Activated CD4-positive, alpha-beta memory T cell treated with anti-CD3 and anti-CD28 coated beads, Interleukin-2, amount 10 ng/mL, durations not matched to agents 7 days and 5 days (primary cell): Measurements from ENCODE around the gene AQP12A. TPM values are rescaled to one million over a fixed set of nuclear protein-coding genes. Genes with fewer than 3 reads are reported as not detected.
A peak's percentile ranks its signal among the peaks of the same experiment; 100 is the strongest.
"Not testable (repeated sequence)": the region's sequence is repeated elsewhere in the genome, so short reads cannot be mapped to it uniquely, and the experiment has no call there.

Source experiments
- CTCF ChIA-PET: fragments of 350-600 bp; sonication (Branson Sonifier 250); formaldehyde crosslinking; loops from one replicate; lab custom pipeline; 2021; ENCODE audit warnings: antibody characterized with exemption, inconsistent platforms; lab: Charles Lee
- POLR2A ChIA-PET: fragments of 350-600 bp; sonication (Branson Sonifier 250); formaldehyde crosslinking; loops from one replicate; lab custom pipeline; 2021; ENCODE audit warnings: antibody characterized with exemption; lab: Charles Lee
- DNase-seq: peaks from one replicate; pipeline ENCODE4 v3.0.0-alpha.2; 2020
- H3K27ac Mint-ChIP-seq: one replicate; pipeline ENCODE4 v1.8.0; 2021; ENCODE audit warnings: mild to moderate bottlenecking, mixed read lengths
- H3K27me3 Mint-ChIP-seq: one replicate; pipeline ENCODE4 v1.8.0; 2021; ENCODE audit warnings: mixed read lengths
- H3K36me3 Mint-ChIP-seq: one replicate; pipeline ENCODE4 v1.8.0; 2021; ENCODE audit warnings: low read depth, mixed read lengths
- H3K4me1 Mint-ChIP-seq: one replicate; pipeline ENCODE4 v1.8.0; 2021; ENCODE audit warnings: mixed read lengths
- H3K4me3 Mint-ChIP-seq: one replicate; pipeline ENCODE4 v1.8.0; 2021; ENCODE audit warnings: mild to moderate bottlenecking, mixed read lengths
- H3K9me3 Mint-ChIP-seq: one replicate; pipeline ENCODE4 v1.8.0; 2021; ENCODE audit warnings: mixed read lengths
- total RNA-seq, 2 experiments: library from RNA; stranded (reverse); gene quantifications; one replicate each; pipeline ENCODE4 v1.2.3, GENCODE V29; 2021

Gene AQP12A
- total RNA-seq, 2 experiments from 2014 or later: not detected

- ChIA-PET POLR2A (interaction anchor here (0.6 kb wide), 1 partner anchor 71 kb away, joined by 3 read pairs; no protein-coding TSS in a partner anchor), CTCF (no interaction called here)
- no peaks in the 10 kb centered on the region for H3K36me3 Mint-ChIP-seq
- no peaks in the 10 kb centered on the region for H3K27me3 Mint-ChIP-seq
- no peak overlapping the region for H3K4me3 Mint-ChIP-seq
- no peak overlapping the region for H3K27ac Mint-ChIP-seq
- DNase-seq: no peak
- H3K4me1 Mint-ChIP-seq: peaks cover 11% of the 10 kb centered on the region
- no peaks in the 10 kb centered on the region for H3K9me3 Mint-ChIP-seq
Measured at GRCh38 chr2:240687045-240687740, 4.5 kb upstream of the AQP12A start.

DNA sequence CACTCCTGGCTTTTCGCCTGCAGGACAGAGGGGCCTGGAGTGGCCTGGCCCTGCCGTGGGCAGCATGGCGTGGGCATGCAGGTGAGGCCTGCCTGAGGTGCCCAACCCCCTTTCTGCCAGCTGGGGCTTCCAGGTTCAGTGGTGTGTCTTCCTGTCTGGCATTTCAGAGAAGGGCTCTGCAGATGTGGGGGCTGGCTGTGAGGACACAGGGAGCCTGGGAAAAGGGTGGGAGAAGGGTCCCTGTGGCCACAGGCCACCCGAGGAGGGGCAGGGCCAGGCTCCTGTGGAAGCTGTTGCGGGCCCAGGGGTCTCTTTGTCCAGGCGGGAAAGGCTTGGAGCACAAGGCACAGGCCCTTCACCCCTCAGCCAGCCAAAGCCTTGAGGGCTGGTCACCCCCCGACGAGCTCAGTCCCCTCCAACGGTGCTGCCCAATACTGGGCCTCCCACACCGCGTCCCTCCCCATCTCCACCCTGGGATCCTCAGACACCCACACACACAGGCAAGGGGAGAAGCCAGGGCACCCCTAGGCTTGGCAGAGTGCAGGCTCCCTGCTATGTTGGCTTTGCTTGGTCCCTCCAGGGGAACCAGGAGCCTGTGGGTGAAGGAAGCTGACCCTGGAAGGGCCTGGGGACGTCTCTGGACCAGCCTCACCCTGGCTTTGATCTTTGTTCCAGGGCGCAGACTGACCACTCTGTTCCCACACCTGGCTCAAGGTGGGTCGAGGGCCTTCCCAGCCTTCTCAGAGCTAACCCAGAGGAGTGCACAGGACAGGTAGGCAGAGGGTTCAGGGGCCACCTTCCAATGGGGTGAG, 3.7 kb upstream of the AQP12A start:
- Mint-ChIP-seq H3K4me3 (no peak overlapping the region), H3K9me3 (no peaks in the 10 kb centered on the region), H3K36me3 (no peaks in the 10 kb centered on the region), H3K27ac (no peak overlapping the region), H3K27me3 (no peaks in the 10 kb centered on the region), H3K4me1 (peaks cover 11% of the 10 kb centered on the region)
- DNase-seq: no peak
- CTCF ChIA-PET: no interaction called here
- POLR2A ChIA-PET: no interaction called here

DNA sequence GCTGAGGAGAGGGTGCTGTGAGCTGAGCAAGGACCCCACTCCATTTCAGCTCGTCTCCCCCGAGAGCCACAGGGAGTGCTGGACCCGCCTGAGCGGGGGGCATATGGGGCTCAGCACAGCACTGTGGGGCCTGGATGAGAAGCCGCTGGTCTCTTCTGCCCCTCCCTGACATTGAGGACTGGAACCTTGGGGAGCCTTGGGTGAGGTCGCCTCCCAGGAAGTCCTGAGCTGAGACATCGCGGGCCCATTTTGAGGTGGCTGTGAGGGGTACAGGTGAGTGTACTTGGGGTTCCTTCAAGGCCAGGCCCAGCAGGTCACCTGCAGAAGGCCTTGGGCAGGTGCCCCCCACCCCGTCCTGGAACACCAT, 3.1 kb upstream of the AQP12A start:
- Mint-ChIP-seq H3K27me3 (no peaks in the 10 kb centered on the region), H3K9me3 (no peaks in the 10 kb centered on the region), H3K4me1 (peaks cover 11% of the 10 kb centered on the region), H3K4me3 (no peak overlapping the region), H3K27ac (no peak overlapping the region), H3K36me3 (no peaks in the 10 kb centered on the region)
- POLR2A ChIA-PET: no interaction called here
- no peak for DNase-seq
- CTCF ChIA-PET: no interaction called here

GRCh38 chr2:240689975-240690374, 1.7 kb upstream of the AQP12A start:
- Mint-ChIP-seq H3K4me1 (peaks cover 5% of the 10 kb centered on the region), H3K9me3 (no peaks in the 10 kb centered on the region), H3K4me3 (no peak overlapping the region), H3K36me3 (no peaks in the 10 kb centered on the region), H3K27me3 (no peaks in the 10 kb centered on the region), H3K27ac (no peak overlapping the region)
- CTCF ChIA-PET: no interaction called here
- DNase-seq: no peak
- POLR2A ChIA-PET: no interaction called here

- CTCF ChIA-PET, DNase-seq, H3K27me3 Mint-ChIP-seq, H3K9me3 Mint-ChIP-seq, POLR2A ChIA-PET, H3K4me3 Mint-ChIP-seq, H3K4me1 Mint-ChIP-seq, H3K36me3 Mint-ChIP-seq, H3K27ac Mint-ChIP-seq: not testable (repeated sequence)
Measured at GRCh38 chr2:240690421-240691074, 1.1 kb upstream of the AQP12A start.

- POLR2A ChIA-PET, H3K4me1 Mint-ChIP-seq, CTCF ChIA-PET, H3K36me3 Mint-ChIP-seq, H3K9me3 Mint-ChIP-seq, H3K27ac Mint-ChIP-seq, H3K27me3 Mint-ChIP-seq, H3K4me3 Mint-ChIP-seq: not testable (repeated sequence)
- DNase-seq: peak; percentile 14
Measured at GRCh38 chr2:240691075-240691427, 615 bp upstream of the AQP12A start.

DNA sequence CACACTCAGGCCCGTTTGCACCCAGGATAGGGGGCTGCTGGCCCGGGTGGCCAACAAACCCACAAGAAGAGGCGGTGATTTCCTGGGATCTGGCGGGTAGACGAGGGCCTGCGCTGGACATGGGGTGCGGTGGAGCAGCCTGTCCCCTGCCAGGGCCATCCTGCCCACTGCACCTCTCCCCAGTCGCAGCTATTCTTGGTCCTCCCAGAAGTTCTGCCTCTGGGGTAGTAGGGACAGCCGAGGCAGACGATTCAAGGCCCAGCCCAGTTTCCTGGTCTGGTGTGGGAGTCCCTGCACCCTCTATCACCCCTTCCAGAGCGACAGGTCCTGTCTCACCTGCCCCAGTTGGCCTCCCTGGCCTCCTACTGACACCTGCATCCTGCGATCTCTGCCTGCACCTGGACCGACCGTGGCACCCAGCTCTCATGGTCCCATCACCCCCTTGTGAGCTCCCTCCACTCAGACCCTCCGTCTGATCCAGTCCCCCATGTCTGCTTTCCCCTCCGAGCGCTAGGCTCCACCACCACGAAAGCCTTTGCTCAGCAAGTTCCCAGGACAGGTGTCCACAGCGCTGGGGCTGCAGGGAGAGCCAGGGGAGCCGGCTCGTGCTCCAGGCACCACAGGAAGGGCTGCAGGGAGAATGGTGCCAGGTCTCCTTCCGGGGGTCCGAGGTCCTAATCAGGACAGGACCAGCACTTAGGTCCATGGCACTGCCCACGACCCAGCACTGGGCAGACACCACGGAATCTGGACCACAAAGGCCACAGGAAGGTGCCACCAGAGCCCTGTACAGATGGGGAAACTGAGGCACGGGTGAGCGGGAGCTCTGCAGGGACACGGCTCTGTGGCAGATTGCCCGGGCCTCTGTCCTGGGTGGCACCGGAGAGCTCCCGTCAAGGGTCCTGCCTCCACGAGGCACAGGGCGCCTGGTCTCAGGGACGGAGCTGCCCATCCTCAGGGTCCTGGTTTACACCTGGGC, 1.2 kb downstream of the AQP12A start:
- H3K9me3 Mint-ChIP-seq, H3K27me3 Mint-ChIP-seq, H3K4me3 Mint-ChIP-seq, DNase-seq, H3K27ac Mint-ChIP-seq, H3K36me3 Mint-ChIP-seq, CTCF ChIA-PET, H3K4me1 Mint-ChIP-seq, POLR2A ChIA-PET: not testable (repeated sequence)

- H3K27me3 Mint-ChIP-seq, H3K4me1 Mint-ChIP-seq, CTCF ChIA-PET, H3K9me3 Mint-ChIP-seq, H3K36me3 Mint-ChIP-seq, H3K4me3 Mint-ChIP-seq, DNase-seq, H3K27ac Mint-ChIP-seq, POLR2A ChIA-PET: not testable (repeated sequence)
Measured at GRCh38 chr2:240694304-240694703, 2.6 kb downstream of the AQP12A start.

- H3K4me1 Mint-ChIP-seq, CTCF ChIA-PET: not testable (repeated sequence)
Measured at GRCh38 chr2:240695593-240695992, 3.9 kb downstream of the AQP12A start.

DNA sequence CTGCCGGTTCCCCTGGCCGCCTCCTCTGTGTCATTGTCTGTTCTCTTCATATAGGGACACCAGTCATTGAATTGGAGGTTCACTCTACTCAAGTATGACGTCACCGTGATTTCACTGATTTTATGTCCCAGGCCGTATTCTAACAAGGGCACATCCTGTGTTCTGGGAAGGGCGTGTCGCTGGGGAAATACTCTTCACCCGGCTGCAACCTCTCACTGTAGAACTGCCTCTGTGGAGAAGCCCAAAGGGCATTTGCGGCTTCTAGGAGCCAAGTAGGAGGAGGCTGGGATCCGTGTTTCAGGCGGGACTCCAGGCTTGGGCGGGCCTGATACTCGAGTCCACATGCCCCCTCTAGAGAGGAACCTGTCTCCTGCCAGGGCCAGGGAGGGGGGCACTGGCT, 4.8 kb downstream of the AQP12A start:
- CTCF ChIA-PET, H3K4me3 Mint-ChIP-seq, DNase-seq: not testable (repeated sequence)

More at GRCh38 chr2:240695593-240695992, 3.9 kb downstream of the AQP12A start:
- H3K27ac Mint-ChIP-seq, H3K36me3 Mint-ChIP-seq, DNase-seq, POLR2A ChIA-PET, H3K27me3 Mint-ChIP-seq, H3K4me3 Mint-ChIP-seq, H3K9me3 Mint-ChIP-seq: not testable (repeated sequence)

GRCh38 chr2:240698852-240699561, 7.3 kb downstream of the AQP12A start:
- not testable (repeated sequence) for H3K27ac Mint-ChIP-seq, DNase-seq

More for the DNA sequence above, 4.8 kb downstream of the AQP12A start:
- H3K36me3 Mint-ChIP-seq, H3K27me3 Mint-ChIP-seq, H3K9me3 Mint-ChIP-seq, H3K4me1 Mint-ChIP-seq, H3K27ac Mint-ChIP-seq, POLR2A ChIA-PET: not testable (repeated sequence)

GRCh38 chr2:240699835-240700234, 8.2 kb downstream of the AQP12A start:
- H3K4me1 Mint-ChIP-seq, H3K27ac Mint-ChIP-seq, H3K4me3 Mint-ChIP-seq, CTCF ChIA-PET, H3K27me3 Mint-ChIP-seq, DNase-seq, H3K36me3 Mint-ChIP-seq, H3K9me3 Mint-ChIP-seq, POLR2A ChIA-PET: not testable (repeated sequence)

More at GRCh38 chr2:240698852-240699561, 7.3 kb downstream of the AQP12A start:
- H3K36me3 Mint-ChIP-seq, H3K27me3 Mint-ChIP-seq, POLR2A ChIA-PET, H3K4me3 Mint-ChIP-seq, H3K9me3 Mint-ChIP-seq, CTCF ChIA-PET, H3K4me1 Mint-ChIP-seq: not testable (repeated sequence)
